ENCODE measurements around the gene TMEM132D.

DNA sequence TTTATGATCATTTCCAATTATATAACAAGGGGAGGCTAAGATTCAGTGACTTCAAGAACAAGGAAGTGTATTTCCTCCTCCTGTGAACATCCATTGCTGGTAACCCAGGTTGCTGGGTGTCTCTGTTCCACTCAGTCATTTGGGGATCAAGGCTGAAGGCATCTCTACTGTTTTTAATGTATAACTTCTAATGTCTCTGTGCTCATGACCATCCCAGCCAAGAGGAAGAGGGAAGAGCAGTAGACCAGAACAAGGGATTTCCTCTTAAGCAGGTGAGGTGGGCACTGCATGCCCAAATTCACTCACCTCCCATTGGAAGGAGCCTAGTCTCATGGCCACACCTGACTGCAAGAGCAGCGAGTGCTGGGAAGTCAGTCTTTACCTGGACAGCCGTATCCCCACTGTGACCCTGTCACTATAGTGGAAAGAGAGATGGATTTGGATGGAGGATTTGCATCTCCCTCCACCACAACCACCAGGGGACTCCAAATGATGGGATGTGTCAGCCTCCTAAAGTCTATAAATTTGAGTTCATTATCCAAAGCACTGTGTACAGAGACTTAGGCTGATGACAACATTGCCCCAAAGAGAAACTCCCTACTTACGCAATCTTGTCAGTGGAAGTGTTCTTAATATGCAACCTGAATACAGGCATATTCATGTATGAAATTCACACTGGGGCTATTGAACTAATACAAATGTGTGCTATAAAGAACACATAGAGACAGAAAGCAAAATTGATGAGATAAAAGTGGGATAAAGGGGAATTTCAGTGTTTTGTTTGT lies 368.7 kb downstream of the TMEM132D start:
- no peak for TF ChIP-seq EZH2 (IDR thresholded peaks at IDR 0.05; ENCODE audit: insufficient read depth, poor library complexity, severe bottlenecking)
- TF ChIP-seq EZH2phosphoT487 (IDR thresholded peaks at IDR 0.05; ENCODE audit: insufficient read depth, low read depth): no peak

Data from GM23248 (cell line).